Epithelial cell of proximal tubule (primary cell): ENCODE data around the gene LOC128125822.
"Not testable (repeated sequence)": the region's sequence is repeated elsewhere in the genome, so short reads cannot be mapped to it uniquely, and the experiment has no call there.

Experiments
- DNase-seq: peaks from one replicate; pipeline ENCODE4 v3.0.0-alpha.2; 2011; ENCODE audit warnings: low read depth
- H3K4me3 ChIP-seq: 2 replicates; pipeline ENCODE4 v1.5.1; 2011; ENCODE audit warnings: low read depth, mild to moderate bottlenecking, low read length
- CTCF ChIP-seq: conservative IDR thresholded peaks from 2 replicates; pipeline ENCODE4 v1.5.1; 2012; ENCODE audit warnings: low read depth, mild to moderate bottlenecking, low read length

LOC128125822 gene

GRCh38 chr6:63572044-63572746, at the start of gene LOC128125822, which contains the start of gene PTP4A1:
Gene LOC128125822 (plus strand): TSS chr6:63572480.
Gene PTP4A1 (plus strand): TSS chr6:63572480. CDS start chr6:63576881, 4,401 bp downstream.
- H3K4me3 ChIP-seq, result peak within 1 kb of the TSS; percentile 85
- peak; percentile 64 for DNase-seq
- TF ChIP-seq CTCF, result no peak

- DNase-seq, result not testable (repeated sequence)
Measured at GRCh38 chr6:63522911-63523287, 49.4 kb upstream of the LOC128125822 start.

GRCh38 chr6:63523630-63524029, 48.6 kb upstream of the LOC128125822 start:
- no peak for DNase-seq
- TF ChIP-seq CTCF, result no peak
- H3K4me3 ChIP-seq, result no peak overlapping the region

More at GRCh38 chr6:63522911-63523287, 49.4 kb upstream of the LOC128125822 start:
- not testable (repeated sequence) for H3K4me3 ChIP-seq

GRCh38 chr6:63525186-63525878, 46.9 kb upstream of the LOC128125822 start:
- no peak for DNase-seq
- no peak for TF ChIP-seq CTCF

GRCh38 chr6:63526931-63527330, 45.3 kb upstream of the LOC128125822 start:
- DNase-seq, result no peak
- TF ChIP-seq CTCF, result no peak
- no peak overlapping the region for H3K4me3 ChIP-seq

More at GRCh38 chr6:63525186-63525878, 46.9 kb upstream of the LOC128125822 start:
- H3K4me3 ChIP-seq, result no peak overlapping the region

- TF ChIP-seq CTCF, result no peak
- peak; percentile 90 for DNase-seq
- H3K4me3 ChIP-seq, result no peak overlapping the region
Measured at GRCh38 chr6:63527658-63528514, 44.4 kb upstream of the LOC128125822 start.

- no peak for DNase-seq
- no peak for TF ChIP-seq CTCF
- no peak overlapping the region for H3K4me3 ChIP-seq
Measured at GRCh38 chr6:63529498-63529897, 42.8 kb upstream of the LOC128125822 start.
